Measurements from ENCODE around the gene ZNF776.

GRCh38 chr19:57701625-57702024 lies 45.0 kb upstream of the ZNF776 start:
- TF ChIP-seq CTCF (IDR thresholded peaks at IDR 0.05 in 8 of 11, conservative IDR thresholded peaks at IDR 0.05 in 3 of 11) (no peak), POLR2A (IDR thresholded peaks at IDR 0.05) (no peak)

All from spleen (tissue), 7 donors.